ENCODE measurements around the gene SHPK.

Gene SHPK

DNA sequence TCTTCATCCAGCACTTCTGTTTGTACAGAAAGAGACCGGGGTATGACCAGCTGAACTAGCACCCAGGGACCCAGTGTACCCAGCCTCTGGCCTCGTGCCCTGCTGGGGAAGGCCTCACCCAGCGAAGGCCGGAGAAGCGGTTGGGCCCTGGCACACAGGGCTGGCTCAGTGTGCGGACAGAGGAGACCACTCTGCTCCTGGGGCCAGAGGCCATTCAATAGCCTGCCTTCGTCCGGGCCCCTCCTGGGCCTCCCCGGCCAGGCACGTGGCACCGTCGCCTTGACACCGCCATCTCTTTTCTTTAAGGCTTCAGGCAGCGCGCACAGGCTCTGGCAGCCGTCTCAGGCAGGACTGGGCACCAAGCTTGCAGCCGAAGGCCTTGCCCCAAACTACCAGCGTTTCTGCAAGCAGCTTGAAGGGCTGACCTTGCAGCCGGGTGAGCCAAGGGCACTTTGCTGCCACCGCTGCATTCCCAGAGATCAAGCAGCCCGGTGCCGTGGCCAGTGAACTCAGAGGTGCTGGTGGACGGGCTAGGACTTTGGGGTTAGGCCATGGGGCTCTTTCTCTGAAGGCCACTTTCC is 24.4 kb upstream of the SHPK start:
- H3K4me3 ChIP-seq (ENCODE audit: low read length): no peak overlapping the region
- no peaks in the 10 kb centered on the region for H3K9me3 ChIP-seq (replicated peaks; ENCODE audit: insufficient read depth, low read length)
- DNase-seq: no peak
- no peaks in the 10 kb centered on the region for H3K36me3 ChIP-seq (replicated peaks; ENCODE audit: insufficient read depth, low read length)
- no peak for TF ChIP-seq EZH2 (optimal IDR thresholded peaks at IDR 0.05; ENCODE audit: low read depth, low read length)
- no peak for TF ChIP-seq EZH2phosphoT487 (IDR thresholded peaks at IDR 0.05; ENCODE audit: low read length)
- no peak for TF ChIP-seq CTCF (IDR thresholded peaks at IDR 0.05; ENCODE audit: low read length)
- H3F3A ChIP-seq (ENCODE audit: insufficient read depth, low read length): no peaks in the 10 kb centered on the region
- no peak overlapping the region for H3K4me2 ChIP-seq (ENCODE audit: low read depth, low read length)
- no peak overlapping the region for H3K9ac ChIP-seq (ENCODE audit: low read length)
- no peak overlapping the region for H2AFZ ChIP-seq (ENCODE audit: low read length)
- H3K4me1 ChIP-seq (ENCODE audit: low read length): no peaks in the 10 kb centered on the region
- no peaks in the 10 kb centered on the region for H3K9me2 ChIP-seq (replicated peaks; ENCODE audit: insufficient read depth, low read length)
- no peaks in the 10 kb centered on the region for H4K20me1 ChIP-seq (ENCODE audit: insufficient read depth, low read length)
- H3K79me2 ChIP-seq (ENCODE audit: low read length): no peaks in the 10 kb centered on the region
- no peaks in the 10 kb centered on the region for H3K27me3 ChIP-seq (replicated peaks; ENCODE audit: insufficient read depth, low read length)
- no peak overlapping the region for H3K27ac ChIP-seq (ENCODE audit: low read length)

- Histone ChIP-seq H3K27me3 (replicated peaks; ENCODE audit: insufficient read depth, low read length) (no peaks in the 10 kb centered on the region), H3F3A (ENCODE audit: insufficient read depth, low read length) (no peaks in the 10 kb centered on the region), H2AFZ (ENCODE audit: low read length) (no peak overlapping the region), H3K36me3 (replicated peaks; ENCODE audit: insufficient read depth, low read length) (no peaks in the 10 kb centered on the region), H3K9me3 (replicated peaks; ENCODE audit: insufficient read depth, low read length) (no peaks in the 10 kb centered on the region), H3K4me2 (ENCODE audit: low read depth, low read length) (no peak overlapping the region), H3K79me2 (ENCODE audit: low read length) (no peaks in the 10 kb centered on the region), H3K9ac (ENCODE audit: low read length) (no peak overlapping the region), H3K4me1 (ENCODE audit: low read length) (no peaks in the 10 kb centered on the region), H3K27ac (ENCODE audit: low read length) (no peak overlapping the region), H4K20me1 (ENCODE audit: insufficient read depth, low read length) (no peaks in the 10 kb centered on the region), H3K9me2 (replicated peaks; ENCODE audit: insufficient read depth, low read length) (no peaks in the 10 kb centered on the region), H3K4me3 (ENCODE audit: low read length) (no peak overlapping the region)
- peak; percentile 3 for DNase-seq
- TF ChIP-seq EZH2phosphoT487 (IDR thresholded peaks at IDR 0.05; ENCODE audit: low read length) (no peak), EZH2 (optimal IDR thresholded peaks at IDR 0.05; ENCODE audit: low read depth, low read length) (no peak), CTCF (IDR thresholded peaks at IDR 0.05; ENCODE audit: low read length) (no peak)
Measured at GRCh38 chr17:3659541-3660111, 23.6 kb upstream of the SHPK start.

DNA sequence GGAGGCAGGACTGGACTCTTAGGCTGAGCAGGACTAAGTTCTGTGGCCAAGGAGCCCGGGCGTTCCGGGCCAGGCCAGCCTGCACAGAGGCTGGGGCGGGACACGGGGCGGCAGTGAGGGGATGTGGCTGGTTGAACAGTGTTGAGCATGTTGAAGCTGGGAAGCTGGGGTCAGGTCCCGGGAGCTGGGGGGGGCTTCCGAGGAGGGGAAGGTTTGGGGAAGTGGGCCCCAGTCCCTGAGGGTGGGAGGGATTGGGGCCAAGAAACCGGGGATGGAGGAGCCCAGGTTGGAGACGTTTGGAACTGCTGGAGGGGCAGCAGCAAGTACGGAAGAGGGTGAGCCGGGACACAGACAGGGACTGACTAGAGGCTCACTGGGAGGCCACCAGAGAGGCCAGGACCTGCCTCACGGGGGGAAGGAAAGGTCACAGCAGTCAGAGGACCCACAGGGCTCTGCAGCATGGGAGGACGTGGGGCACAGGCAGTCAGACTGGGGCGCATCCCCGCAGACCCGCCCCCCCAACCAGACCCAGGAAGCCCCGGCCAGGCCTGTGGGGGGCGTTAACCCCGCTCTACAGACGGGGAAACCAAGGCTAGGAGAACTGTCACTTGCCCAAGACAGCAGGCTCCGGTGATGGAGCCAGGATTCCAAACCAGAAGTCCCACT is 22.9 kb upstream of the SHPK start:
- no peaks in the 10 kb centered on the region for H3K36me3 ChIP-seq (replicated peaks; ENCODE audit: insufficient read depth, low read length)
- H2AFZ ChIP-seq (ENCODE audit: low read length): no peak overlapping the region
- H3K4me1 ChIP-seq (ENCODE audit: low read length): no peaks in the 10 kb centered on the region
- DNase-seq: peak; percentile 1
- no peaks in the 10 kb centered on the region for H4K20me1 ChIP-seq (ENCODE audit: insufficient read depth, low read length)
- no peaks in the 10 kb centered on the region for H3K9me2 ChIP-seq (replicated peaks; ENCODE audit: insufficient read depth, low read length)
- no peaks in the 10 kb centered on the region for H3F3A ChIP-seq (ENCODE audit: insufficient read depth, low read length)
- no peaks in the 10 kb centered on the region for H3K9me3 ChIP-seq (replicated peaks; ENCODE audit: insufficient read depth, low read length)
- no peak overlapping the region for H3K27ac ChIP-seq (ENCODE audit: low read length)
- H3K4me3 ChIP-seq (ENCODE audit: low read length): no peak overlapping the region
- no peaks in the 10 kb centered on the region for H3K27me3 ChIP-seq (replicated peaks; ENCODE audit: insufficient read depth, low read length)
- TF ChIP-seq EZH2phosphoT487 (IDR thresholded peaks at IDR 0.05; ENCODE audit: low read length) (no peak), EZH2 (optimal IDR thresholded peaks at IDR 0.05; ENCODE audit: low read depth, low read length) (no peak), CTCF (IDR thresholded peaks at IDR 0.05; ENCODE audit: low read length) (no peak)
- H3K9ac ChIP-seq (ENCODE audit: low read length): no peak overlapping the region
- no peak overlapping the region for H3K4me2 ChIP-seq (ENCODE audit: low read depth, low read length)
- H3K79me2 ChIP-seq (ENCODE audit: low read length): no peaks in the 10 kb centered on the region

All from MM.1S (cell line).